Activated naive CD4-positive, alpha-beta T cell treated with anti-CD3 and anti-CD28 coated beads for 36 hours (primary cell): ENCODE data around the gene LPGAT1. TPM values are rescaled to one million over a fixed set of nuclear protein-coding genes. Genes with fewer than 3 reads are reported as not detected.

Experiments used
- CTCF ChIA-PET: fragments of 350-600 bp; sonication (Branson Sonifier 250); formaldehyde crosslinking; loops from one replicate; lab custom pipeline; 2021; ENCODE audit warnings: antibody characterized with exemption; lab: Charles Lee
- DNase-seq: peaks from one replicate; pipeline ENCODE4 v3.0.0-alpha.2; 2020
- H3K27ac Mint-ChIP-seq: one replicate; pipeline ENCODE4 v1.8.0; 2021; ENCODE audit warnings: mild to moderate bottlenecking, mixed read lengths
- H3K27me3 Mint-ChIP-seq: one replicate; pipeline ENCODE4 v1.8.0; 2021; ENCODE audit warnings: low read depth, mixed read lengths
- H3K36me3 Mint-ChIP-seq: one replicate; pipeline ENCODE4 v1.8.0; 2021; ENCODE audit warnings: low read depth, mixed read lengths
- H3K4me1 Mint-ChIP-seq: one replicate; pipeline ENCODE4 v1.8.0; 2021; ENCODE audit warnings: low read depth, mixed read lengths
- H3K4me3 Mint-ChIP-seq: one replicate; pipeline ENCODE4 v1.8.0; 2021; ENCODE audit warnings: mild to moderate bottlenecking, moderate library complexity, mixed read lengths
- H3K9me3 Mint-ChIP-seq: one replicate; pipeline ENCODE4 v1.8.0; 2021; ENCODE audit warnings: mixed read lengths
- intact Hi-C: fragments of 100-400 bp; cut with micrococcal nuclease; formaldehyde crosslinking; loops from one replicate; pipeline ENCODE4 v1.15.1; 2023
- total RNA-seq, 2 experiments: library from RNA; stranded (reverse); gene quantifications; one replicate each; pipeline ENCODE4 v1.2.3, GENCODE V29; 2021

LPGAT1 gene
- total RNA-seq, 2 experiments from 2014 or later, result 18.6 to 21.7 TPM

DNA sequence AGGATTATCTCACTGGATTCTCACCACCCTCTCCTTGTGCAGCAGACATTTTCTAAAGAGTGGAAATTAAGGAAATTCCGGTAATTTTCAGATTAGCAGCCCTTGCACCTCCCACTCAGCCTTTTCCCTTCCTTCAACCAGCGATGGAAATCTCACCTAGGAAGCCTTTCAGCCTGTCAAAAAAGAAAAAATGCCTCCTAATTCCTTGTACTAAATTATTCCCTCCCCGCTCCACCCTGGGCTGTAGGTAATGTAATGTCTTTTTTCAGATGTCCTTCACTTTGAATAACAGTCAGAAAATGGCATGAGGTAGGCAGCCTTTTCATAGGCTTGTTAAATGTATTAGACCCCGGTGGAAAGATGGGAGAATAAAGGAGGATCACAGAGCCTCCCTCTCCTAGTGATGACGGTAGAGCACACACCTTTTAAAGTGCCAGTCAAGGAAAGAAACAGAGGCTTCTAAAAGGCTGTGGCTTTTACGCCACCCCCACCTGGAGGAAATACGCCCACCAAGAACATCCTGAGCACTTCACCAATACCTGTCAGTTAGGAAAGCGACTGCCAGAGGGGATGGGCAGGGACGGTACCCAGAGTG, 92.4 kb downstream of the LPGAT1 start:
- no peak overlapping the region for H3K27ac Mint-ChIP-seq
- CTCF ChIA-PET, result interaction anchor here (0.6 to 2.4 kb wide), 3 partner anchors 14 to 40 kb away, joined by 3 to 10 read pairs (median 9); no protein-coding TSS in a partner anchor
- intact Hi-C loops, result loop anchor here (5.0 kb wide), 1 partner anchor 41 kb away; no protein-coding TSS in a partner anchor

DNA sequence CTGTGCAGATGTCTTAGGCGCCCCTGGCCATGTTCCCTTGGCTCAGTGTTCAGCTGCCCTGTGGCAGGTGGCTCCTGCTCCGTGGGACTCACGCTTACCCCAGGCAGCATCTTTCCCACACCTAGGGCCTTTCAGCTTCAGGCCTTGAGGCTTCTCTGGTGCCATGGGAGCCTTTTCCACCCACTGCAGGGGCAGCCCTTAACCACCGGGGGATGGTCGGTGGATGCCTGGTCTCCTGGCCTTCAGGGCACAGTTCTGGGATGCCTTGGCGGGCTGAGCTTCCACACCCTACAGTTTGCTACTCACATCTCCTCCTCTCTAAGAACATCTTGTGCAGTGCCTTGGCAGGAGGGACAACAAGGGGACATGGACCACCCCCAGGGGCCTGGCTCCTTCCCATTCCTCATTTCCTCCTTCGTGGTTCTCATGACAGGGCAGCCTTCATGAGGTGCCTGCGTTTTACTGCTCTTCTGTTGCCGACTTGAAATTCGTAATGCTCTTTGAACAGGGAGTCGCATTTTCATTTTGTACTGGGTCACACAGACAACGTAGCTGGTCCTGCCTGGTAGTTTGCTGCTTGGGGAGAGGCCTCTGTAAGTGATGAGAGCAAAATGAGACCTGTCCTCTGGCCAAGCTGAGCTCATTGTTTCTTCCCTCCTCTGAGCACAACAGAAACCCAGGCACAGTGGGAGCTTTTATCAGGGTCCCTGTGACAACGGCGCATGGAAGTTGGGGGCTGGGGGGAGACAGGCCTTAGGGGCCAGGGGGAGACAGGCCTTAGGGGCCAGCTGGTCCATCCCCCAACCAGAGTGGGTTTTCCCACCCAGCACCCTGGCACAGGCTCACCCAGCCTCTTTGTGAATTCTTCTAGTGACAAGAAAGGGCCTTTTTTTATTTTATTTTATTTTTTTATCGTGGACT, 93.2 kb downstream of the LPGAT1 start:
- H3K27ac Mint-ChIP-seq, result no peak overlapping the region
- no peaks in the 10 kb centered on the region for H3K27me3 Mint-ChIP-seq
- H3K4me3 Mint-ChIP-seq, result no peak overlapping the region
- H3K9me3 Mint-ChIP-seq, result no peaks in the 10 kb centered on the region
- no peaks in the 10 kb centered on the region for H3K36me3 Mint-ChIP-seq
- peaks cover 29% of the 10 kb centered on the region for H3K4me1 Mint-ChIP-seq
- CTCF ChIA-PET, result interaction anchor here (0.7 to 2.4 kb wide), 2 partner anchors 38 to 334 kb away, joined by 3 to 10 read pairs; no protein-coding TSS in a partner anchor
- no peak for DNase-seq
- intact Hi-C loops, result loop anchor here (5.0 kb wide), 1 partner anchor 40 kb away; no protein-coding TSS in a partner anchor

More for the DNA sequence above, 92.4 kb downstream of the LPGAT1 start:
- no peaks in the 10 kb centered on the region for H3K36me3 Mint-ChIP-seq
- no peak for DNase-seq
- H3K4me1 Mint-ChIP-seq, result peaks cover 29% of the 10 kb centered on the region
- no peaks in the 10 kb centered on the region for H3K27me3 Mint-ChIP-seq
- no peaks in the 10 kb centered on the region for H3K9me3 Mint-ChIP-seq
- H3K4me3 Mint-ChIP-seq, result no peak overlapping the region

DNA sequence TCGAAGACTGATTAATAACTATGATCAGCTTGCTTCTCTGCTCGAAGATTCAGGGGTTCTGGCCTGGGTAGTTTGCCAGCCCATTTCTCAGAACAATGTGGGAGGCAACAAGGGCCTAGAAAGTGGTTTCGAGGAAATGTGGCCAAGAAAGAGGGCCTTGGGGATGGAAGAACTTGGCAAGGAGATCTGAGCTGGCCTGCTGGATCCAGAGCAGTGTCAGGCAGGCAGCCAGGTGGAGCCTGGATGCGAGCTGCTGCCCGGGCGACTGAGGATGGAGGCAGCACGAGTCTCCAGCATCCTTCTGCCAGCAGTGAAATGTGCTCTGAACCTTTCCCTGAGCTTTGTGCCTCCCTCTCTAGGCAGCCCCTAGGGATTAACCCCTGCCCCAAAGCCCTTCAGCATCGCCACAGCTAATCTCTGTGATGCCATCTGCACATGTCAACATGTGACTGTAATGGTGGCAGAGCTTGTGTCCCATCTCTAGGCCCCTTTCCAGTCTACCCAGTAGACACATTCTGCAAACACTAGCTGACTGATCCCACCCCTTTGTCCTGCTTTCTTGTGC, 94.1 kb downstream of the LPGAT1 start:
- no peak overlapping the region for H3K4me3 Mint-ChIP-seq
- intact Hi-C loops, result loop anchor here (5.0 kb wide), 1 partner anchor 39 kb away; no protein-coding TSS in a partner anchor
- H3K4me1 Mint-ChIP-seq, result peaks cover 29% of the 10 kb centered on the region
- DNase-seq, result no peak
- H3K36me3 Mint-ChIP-seq, result no peaks in the 10 kb centered on the region
- no peak overlapping the region for H3K27ac Mint-ChIP-seq
- CTCF ChIA-PET, result interaction anchor here (2.4 kb wide), 1 partner anchor 38 kb away, joined by 10 read pairs; no protein-coding TSS in a partner anchor
- H3K27me3 Mint-ChIP-seq, result no peaks in the 10 kb centered on the region
- no peaks in the 10 kb centered on the region for H3K9me3 Mint-ChIP-seq

DNA sequence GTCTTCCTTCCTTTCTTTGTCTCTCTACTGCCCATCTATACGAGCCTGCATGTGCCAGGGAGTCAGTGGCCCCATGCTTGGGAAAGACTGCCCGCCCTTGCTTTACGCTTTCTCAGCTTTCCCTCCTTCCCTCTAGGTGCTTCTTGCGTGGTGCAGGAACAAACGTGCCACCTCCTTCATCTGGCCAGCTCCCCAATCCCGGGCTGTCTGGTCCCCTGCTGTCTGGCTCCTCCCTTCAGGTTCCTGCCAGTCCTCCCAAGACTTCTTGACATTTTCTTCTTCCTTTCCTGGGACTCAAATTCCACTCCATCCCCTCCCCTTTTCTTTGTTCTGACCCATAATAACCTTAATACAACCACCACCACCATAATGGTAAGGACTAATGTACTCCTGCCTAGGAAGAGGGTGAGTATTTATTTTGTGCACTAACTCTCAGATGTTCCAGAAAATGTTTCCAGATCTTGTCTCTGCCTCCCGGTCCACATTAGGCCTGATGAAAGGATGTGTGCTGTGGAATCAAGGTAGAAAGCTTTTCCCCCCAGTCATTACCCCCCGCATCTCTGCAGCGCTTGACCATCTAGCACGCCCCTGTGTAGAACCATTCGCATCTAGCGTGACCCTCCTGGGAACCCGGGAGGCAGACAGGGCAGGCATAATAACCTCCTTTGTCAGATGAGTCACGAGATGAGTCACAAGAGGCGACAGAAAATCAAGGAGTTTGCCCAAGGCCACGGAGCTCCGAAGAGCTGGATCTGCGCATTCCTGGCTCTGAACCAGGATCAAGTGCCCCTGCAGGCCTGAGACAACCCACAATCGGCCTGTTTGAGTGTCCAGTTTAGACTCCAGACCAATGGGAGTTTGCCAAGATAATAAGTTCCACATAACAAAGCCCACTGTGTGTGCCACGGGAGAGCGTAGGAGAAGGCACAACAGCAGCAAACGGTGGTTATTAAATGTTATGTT, 95.1 kb downstream of the LPGAT1 start:
- CTCF ChIA-PET, result interaction anchor here (2.4 kb wide), 1 partner anchor 37 kb away, joined by 10 read pairs; no protein-coding TSS in a partner anchor
- H3K27me3 Mint-ChIP-seq, result no peaks in the 10 kb centered on the region
- intact Hi-C loops, result loop anchor here (5.0 kb wide), 1 partner anchor 38 kb away; no protein-coding TSS in a partner anchor

DNA sequence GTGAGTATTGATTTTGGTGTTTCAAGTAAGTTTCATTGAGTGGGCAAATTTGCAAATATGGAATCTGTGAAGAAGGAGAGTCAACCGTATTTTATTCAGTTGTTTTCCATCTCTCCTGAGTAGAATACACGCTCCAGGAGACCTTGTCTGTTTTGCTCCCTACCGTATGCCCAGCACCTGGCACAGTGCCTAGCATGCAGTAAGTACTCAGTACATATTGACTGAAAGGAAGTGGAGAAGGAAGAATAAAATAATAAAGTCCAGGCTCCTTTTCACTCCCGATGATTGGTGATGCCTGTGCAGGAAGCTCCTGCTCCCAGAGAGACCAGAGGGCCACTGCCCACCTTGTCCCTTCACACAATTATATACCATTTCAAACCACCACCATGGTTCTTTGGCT, 95.8 kb downstream of the LPGAT1 start:
- H3K9me3 Mint-ChIP-seq, result no peaks in the 10 kb centered on the region
- peaks cover 24% of the 10 kb centered on the region for H3K4me1 Mint-ChIP-seq
- DNase-seq, result no peak
- H3K27me3 Mint-ChIP-seq, result no peaks in the 10 kb centered on the region
- H3K27ac Mint-ChIP-seq, result no peak overlapping the region
- H3K4me3 Mint-ChIP-seq, result no peak overlapping the region
- intact Hi-C loops, result loop anchor here (5.0 kb wide), 1 partner anchor 37 kb away; no protein-coding TSS in a partner anchor
- CTCF ChIA-PET, result interaction anchor here (0.6 kb wide), 1 partner anchor 160 kb away, joined by 3 read pairs; no protein-coding TSS in a partner anchor
- H3K36me3 Mint-ChIP-seq, result no peaks in the 10 kb centered on the region

More for the DNA sequence above, 95.1 kb downstream of the LPGAT1 start:
- Mint-ChIP-seq H3K27ac (no peak overlapping the region), H3K4me3 (no peak overlapping the region), H3K36me3 (no peaks in the 10 kb centered on the region), H3K9me3 (no peaks in the 10 kb centered on the region), H3K4me1 (peaks cover 29% of the 10 kb centered on the region)
- no peak for DNase-seq

DNA sequence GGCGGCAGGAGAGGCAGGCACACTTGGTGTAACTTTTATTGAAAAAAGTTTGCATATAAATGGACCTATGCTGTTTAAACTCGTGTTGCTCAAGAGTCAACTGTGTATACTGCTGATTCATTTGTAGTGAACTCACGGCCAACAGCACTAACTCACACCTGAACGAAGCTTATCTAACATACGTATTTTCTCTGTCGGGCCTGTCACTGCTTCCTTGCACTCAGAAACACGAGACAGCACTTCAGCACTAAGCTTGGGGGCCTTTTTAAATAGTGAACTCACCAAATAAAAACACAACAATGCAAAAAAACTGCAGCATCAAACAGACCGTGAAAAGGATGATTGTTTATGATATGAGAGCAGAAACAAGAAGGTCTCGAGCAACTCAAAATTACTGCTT, 96.2 kb downstream of the LPGAT1 start:
- no peak overlapping the region for H3K27ac Mint-ChIP-seq
- no peaks in the 10 kb centered on the region for H3K36me3 Mint-ChIP-seq
- H3K9me3 Mint-ChIP-seq, result no peaks in the 10 kb centered on the region
- no peaks in the 10 kb centered on the region for H3K27me3 Mint-ChIP-seq
- no peak overlapping the region for H3K4me3 Mint-ChIP-seq
- CTCF ChIA-PET, result interaction anchor here (0.6 kb wide), 1 partner anchor 160 kb away, joined by 3 read pairs; no protein-coding TSS in a partner anchor
- intact Hi-C loops, result no loop called here
- no peak for DNase-seq
- peaks cover 20% of the 10 kb centered on the region for H3K4me1 Mint-ChIP-seq

DNA sequence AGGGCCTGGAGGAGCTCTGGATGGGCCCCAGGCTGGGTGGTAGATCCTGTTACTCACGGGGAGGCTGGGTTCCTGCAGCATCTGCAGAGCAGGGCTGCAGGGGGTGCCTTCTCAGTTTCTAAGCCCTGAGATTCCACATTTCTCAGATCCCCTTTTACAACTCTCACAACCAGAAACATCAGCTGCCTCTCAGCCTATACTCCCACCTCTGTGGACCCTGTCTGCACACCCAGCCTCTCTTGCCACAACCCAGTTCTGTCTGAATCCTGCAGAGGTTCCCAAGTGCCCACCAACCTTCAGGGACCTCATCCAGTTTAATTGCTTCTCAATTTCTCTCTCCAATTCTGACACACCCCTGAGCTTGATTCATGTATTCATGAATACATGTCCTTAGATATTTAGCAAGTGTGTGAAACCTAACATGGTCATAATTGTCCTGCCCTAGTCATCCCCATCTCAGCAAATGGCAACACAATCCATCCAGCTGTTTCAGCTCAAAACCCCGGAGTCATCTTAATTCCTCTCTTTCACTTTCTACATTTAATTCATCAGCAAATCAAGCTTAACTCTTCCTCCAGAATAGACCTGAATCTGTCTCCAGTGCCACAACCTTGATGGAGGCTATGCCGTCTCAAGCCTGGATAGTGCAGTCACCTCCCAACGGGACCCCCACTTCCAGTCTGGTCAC, 98.1 kb downstream of the LPGAT1 start:
- H3K27ac Mint-ChIP-seq, result no peak overlapping the region
- no peaks in the 10 kb centered on the region for H3K36me3 Mint-ChIP-seq
- H3K27me3 Mint-ChIP-seq, result no peaks in the 10 kb centered on the region
- H3K9me3 Mint-ChIP-seq, result no peaks in the 10 kb centered on the region
- CTCF ChIA-PET, result interaction anchor here (0.9 to 1.5 kb wide), 3 partner anchors 10 to 304 kb away, joined by 3 to 6 read pairs (median 4); partner anchors contain the start of genes DTL and INTS7
- H3K4me3 Mint-ChIP-seq, result no peak overlapping the region
- intact Hi-C loops, result no loop called here
- DNase-seq, result no peak
- H3K4me1 Mint-ChIP-seq, result peaks cover 2% of the 10 kb centered on the region

DNA sequence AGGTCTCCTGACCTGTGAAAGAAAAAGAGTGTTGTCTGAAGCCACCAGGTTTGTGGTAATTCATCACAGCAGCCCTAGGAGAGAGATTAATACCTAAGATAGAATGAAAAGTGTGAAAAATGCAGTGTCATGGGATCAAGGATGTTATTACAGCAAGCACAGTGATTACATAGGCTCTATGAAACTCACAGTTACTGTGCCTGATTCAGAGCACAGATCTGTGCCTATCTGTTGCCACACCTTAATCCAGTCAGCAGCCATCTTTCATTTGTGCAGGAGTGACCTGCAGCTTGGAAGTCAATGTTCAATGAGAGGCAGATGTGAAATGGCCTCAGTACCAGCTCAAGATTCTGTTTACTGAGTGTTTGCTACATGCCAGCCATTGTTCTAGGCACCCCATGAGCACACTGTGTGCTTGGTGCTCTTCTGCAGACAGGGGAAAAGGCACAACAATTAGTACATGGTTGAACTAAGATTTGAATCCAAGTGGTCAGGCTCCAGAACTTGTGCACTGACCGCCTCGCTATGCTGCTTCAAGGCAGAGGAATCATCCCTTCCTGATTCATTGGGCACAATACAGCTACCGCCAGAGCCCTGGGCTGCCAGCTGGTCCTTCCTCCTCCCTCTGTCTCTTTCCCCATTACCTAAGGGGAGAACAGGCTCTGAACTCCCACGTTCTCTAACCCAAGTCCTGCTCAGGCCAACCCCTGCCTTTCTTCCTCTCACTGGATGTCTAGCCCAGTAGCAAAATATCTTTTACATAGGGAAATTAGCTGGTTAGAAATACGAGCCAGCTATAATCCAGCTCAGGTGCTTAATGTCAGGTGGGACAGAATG, 98.9 kb downstream of the LPGAT1 start:
- CTCF ChIA-PET, result interaction anchor here (1.5 kb wide), 1 partner anchor 10 kb away, joined by 4 read pairs; no protein-coding TSS in a partner anchor
- Mint-ChIP-seq H3K36me3 (no peaks in the 10 kb centered on the region), H3K27ac (no peak overlapping the region), H3K4me1 (no peaks in the 10 kb centered on the region), H3K27me3 (no peaks in the 10 kb centered on the region), H3K4me3 (no peak overlapping the region), H3K9me3 (no peaks in the 10 kb centered on the region)
- no peak for DNase-seq
- intact Hi-C loops, result no loop called here

DNA sequence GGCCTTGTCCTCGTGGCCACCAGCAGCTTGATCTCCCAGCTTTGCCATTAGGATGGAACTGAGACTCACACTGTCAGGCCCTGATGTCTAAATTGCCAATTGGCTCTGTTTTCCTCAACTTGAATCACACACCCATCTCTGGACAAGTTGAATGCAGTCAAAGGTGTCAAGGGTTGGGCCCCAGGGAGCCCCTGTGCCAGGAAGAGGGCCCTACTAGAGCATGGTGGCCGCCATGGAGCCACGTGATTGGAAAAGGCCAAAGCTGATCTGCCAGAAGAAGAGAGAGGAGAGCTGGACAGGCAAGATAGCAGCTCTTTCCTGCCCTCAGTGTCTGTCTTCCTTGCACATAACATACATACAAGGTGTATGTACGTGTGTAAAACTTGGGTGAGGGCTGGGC, 100.2 kb downstream of the LPGAT1 start:
- intact Hi-C loops, result no loop called here
- H3K27me3 Mint-ChIP-seq, result no peaks in the 10 kb centered on the region
- H3K4me3 Mint-ChIP-seq, result no peak overlapping the region
- CTCF ChIA-PET, result interaction anchor here (0.7 to 1.8 kb wide), 2 partner anchors 31 to 106 kb away, joined by 3 to 8 read pairs; no protein-coding TSS in a partner anchor
- DNase-seq, result no peak
- no peak overlapping the region for H3K27ac Mint-ChIP-seq
- no peaks in the 10 kb centered on the region for H3K36me3 Mint-ChIP-seq
- no peaks in the 10 kb centered on the region for H3K9me3 Mint-ChIP-seq
- H3K4me1 Mint-ChIP-seq, result no peaks in the 10 kb centered on the region

DNA sequence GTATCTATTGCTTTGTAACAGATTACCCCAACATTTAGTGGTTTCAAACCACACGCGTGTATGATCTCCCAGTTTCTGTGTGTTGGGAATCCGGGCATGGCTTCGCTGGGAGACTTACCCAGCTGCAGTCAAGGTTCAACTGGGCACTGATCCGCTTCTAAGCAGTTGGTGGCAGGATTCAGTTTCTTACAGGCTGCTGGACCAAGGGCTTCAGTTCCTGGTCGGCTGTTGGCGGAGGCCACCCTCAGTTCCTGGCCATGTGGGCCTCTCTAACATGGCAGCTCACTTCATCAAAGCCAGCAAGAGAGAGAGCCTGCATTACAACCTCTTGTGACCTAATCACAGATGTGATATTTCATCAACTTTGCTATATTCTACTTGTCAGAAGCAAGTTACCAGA, 101.3 kb downstream of the LPGAT1 start:
- no peaks in the 10 kb centered on the region for H3K36me3 Mint-ChIP-seq
- no peak overlapping the region for H3K27ac Mint-ChIP-seq
- no peak for DNase-seq
- intact Hi-C loops, result no loop called here
- no peaks in the 10 kb centered on the region for H3K27me3 Mint-ChIP-seq
- no peaks in the 10 kb centered on the region for H3K9me3 Mint-ChIP-seq
- CTCF ChIA-PET, result interaction anchor here (0.7 to 1.8 kb wide), 3 partner anchors 27 to 720 kb away, joined by 3 to 8 read pairs (median 3); no protein-coding TSS in a partner anchor
- no peaks in the 10 kb centered on the region for H3K4me1 Mint-ChIP-seq
- H3K4me3 Mint-ChIP-seq, result no peak overlapping the region
